Skeletal muscle cell (primary cell): ENCODE measurements around the gene DEGS2.

ENCODE experiments used
- DNase-seq: peaks from one replicate; pipeline ENCODE4 v3.0.0-alpha.2; 2010; ENCODE audit warnings: low read depth
- H3K4me3 ChIP-seq: 2 replicates; pipeline ENCODE4 v1.5.1; 2011; ENCODE audit warnings: low read depth, mild to moderate bottlenecking, control low read depth, low read length, moderate library complexity

The DEGS2 gene

DNA sequence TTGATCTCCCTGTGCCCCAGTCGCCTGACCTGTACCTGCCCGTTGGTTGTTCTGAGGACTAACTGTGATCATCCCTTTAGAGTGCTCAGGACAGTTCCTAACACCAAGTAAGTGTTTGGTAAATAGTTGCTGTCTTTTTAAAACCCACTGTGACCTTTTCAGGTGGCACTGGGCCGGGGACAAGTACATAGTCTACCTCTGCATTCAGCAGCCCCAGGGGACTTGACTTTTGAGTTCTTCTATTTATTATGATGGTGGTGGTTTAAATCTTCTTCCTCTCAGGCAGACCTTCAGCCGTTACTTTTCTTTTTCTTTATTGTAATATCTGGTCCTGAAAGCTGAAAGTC, 55.5 kb downstream of the DEGS2 start:
- H3K4me3 ChIP-seq: no peak overlapping the region
- no peak for DNase-seq

DNA sequence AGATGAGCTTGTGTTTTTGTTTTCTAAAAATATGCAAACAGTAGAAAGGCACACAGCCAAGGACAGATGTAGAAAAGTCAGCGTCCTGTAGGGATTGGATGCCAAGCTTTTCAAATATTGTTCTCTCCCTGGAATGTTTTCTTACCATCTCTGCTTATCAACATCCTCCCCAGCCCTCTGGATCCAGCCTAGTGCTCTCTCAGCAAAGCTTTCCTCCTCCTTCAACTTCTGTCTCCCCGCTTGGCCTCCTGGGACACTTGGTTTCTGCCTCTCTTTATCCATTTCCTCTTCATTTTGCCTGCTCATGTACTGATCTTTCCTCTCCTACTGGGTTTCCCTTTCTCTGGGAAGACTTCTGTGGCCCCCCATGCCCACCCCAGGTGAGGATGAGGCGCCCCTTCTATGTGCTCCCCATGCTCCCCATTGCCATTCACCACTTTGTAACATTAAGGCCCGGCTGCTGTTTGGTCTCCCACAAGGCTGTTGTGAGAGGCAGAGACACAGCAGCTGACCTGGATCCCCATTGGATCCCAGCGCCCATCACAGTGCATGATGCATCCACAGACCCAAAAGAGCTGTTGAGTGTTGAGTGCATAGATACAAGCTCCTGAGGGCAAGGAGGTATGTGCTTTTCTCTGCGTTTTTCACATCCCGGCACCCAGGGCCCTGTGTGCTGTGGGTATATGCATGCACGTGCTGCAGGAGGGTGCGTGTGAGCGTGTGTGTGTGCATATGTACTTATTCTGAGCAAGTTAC, 56.0 kb downstream of the DEGS2 start:
- no peak overlapping the region for H3K4me3 ChIP-seq
- DNase-seq: no peak

DNA sequence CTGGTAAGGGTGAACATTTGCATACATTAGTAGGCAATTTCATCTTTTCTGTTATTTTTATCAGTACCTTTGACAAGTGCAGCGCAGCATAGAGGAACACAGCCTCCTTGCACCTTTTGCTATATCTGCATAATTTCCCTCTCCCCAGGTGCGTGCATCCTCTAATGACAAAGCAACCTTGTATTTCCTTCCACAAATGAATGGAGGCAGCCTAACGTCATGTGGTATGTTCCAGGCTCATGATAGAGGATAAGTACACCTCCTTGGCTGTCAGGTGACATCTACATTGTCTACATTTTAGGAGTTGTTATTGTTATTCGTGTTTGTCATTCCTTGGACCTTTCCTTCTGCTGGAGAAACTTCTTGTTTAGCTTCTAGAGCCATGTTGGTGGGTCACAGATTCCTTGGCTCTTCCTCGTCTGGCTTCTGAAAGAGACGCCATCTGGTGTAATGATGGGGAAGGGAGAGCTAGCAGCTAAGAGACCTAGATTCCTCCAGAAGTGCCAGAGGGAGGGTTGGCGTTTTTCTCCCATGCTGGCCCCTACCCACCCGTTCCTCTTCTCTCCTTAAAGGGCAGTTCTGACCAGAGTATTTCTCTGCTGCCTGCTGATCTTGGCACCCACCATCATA, 57.2 kb downstream of the DEGS2 start:
- DNase-seq: no peak
- H3K4me3 ChIP-seq: no peak overlapping the region

DNA sequence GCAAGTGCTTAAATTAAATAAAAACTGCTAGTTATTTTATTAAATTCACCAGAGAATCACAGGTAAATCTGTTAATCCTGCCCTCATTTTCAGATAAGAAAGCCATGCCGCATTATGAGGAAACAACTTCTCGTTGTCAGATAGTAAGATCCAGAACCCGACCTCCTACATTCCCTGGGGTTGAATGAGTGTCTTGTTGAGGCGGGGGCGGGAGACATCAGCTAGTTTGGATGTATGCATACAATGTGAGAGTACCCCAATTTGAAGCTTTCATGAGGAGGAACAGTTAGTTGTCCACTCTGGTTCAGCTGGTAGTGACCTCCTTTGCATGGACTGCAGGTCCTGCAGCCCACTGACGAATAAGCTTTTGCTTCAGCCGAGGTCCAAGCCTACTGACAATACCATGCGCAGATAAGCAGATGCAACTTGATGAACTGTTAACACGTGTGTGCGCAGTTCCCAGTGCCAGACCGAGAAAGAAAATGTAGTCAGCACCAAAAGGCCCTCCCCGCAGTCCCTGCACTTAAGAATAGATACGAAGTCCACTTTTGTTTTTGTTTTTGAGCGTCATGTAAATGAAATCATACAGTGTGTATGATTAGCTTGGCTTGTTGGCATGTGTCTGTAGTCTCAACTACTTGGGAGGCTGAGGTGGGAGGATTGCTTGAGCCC, 59.3 kb downstream of the DEGS2 start:
- no peak for DNase-seq
- no peak overlapping the region for H3K4me3 ChIP-seq

DNA sequence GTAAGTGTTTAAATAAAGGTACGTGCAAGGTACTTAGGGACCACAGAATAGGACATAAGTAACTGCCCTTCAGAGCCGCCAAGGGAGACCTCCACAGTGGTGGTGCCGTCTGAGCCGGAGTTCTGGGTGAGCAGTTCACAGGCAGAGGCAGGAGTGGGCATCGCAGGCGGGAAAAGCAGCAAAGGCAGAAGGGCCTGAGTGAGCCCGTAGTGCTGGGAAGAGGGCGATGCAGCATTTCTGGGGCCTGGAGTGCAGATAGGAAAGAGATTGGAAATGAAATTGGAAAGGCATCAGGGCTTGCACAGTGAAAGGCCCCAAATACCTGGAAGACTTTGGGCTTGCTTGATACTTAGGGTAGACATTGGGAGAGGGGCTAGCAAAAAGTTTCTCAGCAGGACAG, 61.3 kb downstream of the DEGS2 start:
- H3K4me3 ChIP-seq: no peak overlapping the region
- no peak for DNase-seq

DNA sequence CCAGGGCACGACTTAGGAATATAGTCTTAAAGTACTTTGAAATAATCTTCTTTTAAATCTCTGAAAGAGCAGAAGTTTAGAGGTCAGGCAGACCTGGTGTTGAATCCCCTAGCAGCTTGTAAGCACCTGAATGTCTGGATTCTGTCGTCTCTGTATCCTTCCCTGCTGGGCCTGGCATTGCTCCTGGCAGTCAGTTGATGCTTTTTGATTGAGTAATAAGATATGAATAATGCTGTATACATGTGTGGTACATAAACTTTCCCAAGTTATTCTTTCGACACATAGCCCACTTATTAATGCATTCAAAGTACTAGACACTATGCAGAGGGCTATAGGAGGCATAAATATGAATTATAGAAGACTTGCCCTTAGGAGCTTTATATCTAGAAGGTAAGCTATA, 62.8 kb downstream of the DEGS2 start:
- H3K4me3 ChIP-seq: no peak overlapping the region
- DNase-seq: no peak
